ENCODE results near the gene LRPAP1.

Gene LRPAP1

DNA sequence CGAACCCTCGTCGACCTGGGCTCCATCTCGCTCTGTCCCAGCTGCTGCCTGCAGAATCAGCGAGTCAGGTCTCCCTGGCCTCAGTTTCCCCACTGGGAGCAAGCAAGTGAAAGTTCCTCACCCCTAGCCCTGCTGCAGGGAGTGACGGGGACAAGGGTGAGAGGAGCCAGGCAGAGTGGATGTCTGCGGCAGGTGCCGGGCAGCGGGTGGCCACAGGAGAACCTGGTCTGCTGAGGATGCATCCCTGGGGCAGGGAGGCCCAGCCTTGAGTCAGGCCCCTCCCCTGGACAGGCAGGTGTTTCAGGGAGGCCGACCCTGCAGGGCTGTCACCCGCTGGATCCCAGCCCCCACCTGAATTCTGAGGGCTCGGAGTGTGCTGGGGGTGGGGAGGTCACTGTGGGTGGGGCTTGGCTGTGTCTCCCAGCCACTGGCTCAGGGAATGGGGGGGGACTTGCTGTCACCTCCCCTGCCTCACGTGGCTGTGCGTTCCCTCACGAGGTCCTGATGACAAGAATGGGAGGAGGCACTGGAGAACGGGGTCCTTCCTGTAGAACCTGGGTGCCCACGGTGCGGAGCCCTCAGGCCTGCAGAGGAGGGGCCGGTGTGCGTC is 33.2 kb downstream of the LRPAP1 start:
- no peak for DNase-seq

DNA sequence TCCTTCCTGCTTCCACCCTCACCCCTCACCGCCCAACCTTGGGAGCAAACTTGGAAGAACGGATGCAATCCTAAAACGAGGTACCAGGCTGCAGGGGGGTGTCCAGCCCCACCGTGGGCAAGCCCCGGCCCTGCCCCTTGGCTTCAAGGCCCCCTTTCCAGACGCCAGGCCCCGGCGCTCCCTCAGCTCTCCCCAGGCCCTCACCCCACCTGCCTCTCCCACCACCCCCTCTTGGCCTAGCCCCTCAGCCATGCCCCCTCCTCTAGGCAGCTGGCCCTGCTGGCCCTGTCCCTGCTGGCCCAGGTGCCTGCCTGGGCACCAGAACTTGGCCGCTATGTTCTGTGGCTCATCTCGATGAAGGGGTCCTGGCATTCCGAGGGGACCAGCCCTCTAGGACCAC is 33.8 kb downstream of the LRPAP1 start:
- no peak for DNase-seq

DNA sequence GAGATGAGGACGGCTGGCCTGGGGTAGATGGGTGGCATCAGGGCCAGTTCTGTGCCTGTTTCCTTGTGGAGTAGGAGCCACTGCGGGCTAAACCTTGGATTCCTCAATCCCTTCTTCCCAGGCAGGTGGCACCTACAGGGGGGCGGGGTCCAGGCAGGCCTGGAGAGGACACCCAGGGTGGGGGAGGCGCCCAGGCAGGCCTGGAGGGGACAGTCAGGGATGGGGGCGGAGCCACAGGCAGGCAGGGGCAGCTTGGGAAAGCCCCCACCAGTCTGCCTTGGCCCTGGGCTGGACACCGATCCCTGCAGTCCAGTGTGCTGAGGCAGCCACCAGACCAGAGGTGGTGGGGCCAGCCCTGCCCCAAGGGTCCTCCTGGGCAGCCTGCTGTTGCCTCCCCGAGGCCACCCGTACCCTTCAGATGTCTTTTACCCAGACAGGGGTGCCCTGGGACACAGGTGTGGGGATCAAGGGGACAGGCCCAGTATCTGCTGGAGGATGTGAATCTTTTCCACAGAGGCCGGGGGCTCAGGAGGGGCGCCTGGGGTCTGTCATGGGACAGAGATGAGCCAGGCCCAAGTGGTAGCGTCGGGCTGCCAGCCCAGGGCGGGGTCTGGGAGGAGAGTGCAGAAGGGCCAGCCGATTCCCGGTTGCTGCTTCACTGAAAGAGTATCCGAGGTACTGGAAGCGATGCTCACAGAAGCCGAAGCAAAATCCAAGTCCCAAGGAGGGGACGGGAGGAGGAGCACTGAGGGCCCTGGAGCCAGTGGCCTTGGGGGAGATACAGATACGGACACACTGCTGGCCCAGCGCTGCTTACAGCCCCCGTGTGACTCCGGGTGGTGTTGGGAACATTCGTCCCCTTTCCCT is 34.5 kb downstream of the LRPAP1 start:
- DNase-seq = no peak

DNA sequence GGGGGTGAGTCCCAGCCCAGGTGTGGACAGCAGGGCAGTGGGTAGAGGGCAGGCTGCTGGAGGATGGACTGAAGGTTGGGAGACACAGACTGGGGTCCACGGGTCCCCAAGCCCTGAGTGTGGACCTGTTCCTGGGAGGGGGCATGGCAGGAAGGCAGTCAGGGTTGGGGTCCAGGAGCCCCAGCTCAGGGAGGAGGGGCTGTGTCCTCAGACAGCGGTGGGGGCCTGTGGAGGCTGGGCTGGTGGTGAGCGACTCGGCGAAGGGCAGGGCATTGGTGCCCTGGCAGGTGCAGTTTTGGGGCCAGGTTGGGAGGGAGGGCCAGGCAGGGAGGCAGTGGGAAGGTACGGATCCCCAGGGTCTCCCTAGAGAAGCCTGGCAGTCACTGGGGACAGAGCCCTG is 35.1 kb downstream of the LRPAP1 start:
- DNase-seq = no peak

DNA sequence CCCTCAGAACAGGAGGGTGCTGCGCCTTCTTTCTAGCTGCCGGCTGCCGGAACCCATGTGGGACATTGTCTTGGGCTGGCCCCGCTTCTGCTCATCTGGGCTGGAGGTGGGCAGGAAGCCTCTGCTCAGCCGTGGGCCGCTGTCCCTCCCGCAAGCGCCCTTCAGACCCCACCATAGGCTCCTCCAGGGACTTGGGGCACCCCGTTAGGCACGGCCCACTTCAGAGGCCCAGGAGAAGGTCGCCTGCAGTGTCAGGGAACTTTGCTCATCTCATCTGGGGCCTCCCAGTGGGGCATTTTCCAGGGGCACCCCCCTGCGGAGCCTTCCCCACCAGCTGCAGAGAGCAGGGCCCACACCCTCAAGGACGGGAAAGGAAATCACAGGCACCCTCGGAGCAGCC is 36.2 kb downstream of the LRPAP1 start:
- DNase-seq = no peak

DNA sequence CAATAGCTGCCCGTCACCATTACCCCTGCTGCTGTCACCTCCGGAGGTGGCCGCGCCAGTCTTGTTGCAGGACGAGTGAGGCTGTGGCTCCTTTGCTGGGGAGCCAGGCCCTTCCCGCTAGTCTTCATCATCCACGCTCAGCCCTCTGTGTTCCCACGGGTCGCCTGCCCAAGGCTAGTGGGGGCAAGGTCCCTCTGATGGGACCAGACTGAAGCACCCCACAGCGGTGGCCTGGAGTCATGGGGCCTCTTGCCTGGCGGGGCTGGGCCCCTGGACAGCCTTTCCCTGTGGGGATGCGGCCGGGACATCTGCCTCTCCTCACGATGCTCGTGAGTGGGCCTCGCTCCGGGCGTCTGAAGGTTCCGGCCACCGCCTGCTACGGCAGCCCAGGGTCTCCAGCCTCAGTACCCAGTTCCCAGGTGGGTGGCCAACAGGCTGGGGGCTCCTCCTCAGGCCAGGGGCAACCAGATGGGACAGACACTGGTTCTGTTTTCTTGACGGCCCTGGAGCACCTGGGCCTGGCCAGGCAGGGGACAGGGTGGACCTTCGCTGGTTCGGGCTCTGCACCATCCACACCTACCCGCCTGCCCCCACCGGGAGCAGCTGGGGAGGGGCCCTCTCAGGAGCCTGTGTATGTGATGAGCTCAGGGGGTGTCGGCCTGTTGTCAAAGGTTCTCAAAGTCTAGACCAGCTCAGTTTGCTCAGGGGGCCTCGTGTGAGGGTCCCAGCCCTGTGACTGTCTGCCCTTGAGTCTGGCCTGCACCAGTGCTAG is 36.8 kb downstream of the LRPAP1 start:
- DNase-seq = no peak

DNA sequence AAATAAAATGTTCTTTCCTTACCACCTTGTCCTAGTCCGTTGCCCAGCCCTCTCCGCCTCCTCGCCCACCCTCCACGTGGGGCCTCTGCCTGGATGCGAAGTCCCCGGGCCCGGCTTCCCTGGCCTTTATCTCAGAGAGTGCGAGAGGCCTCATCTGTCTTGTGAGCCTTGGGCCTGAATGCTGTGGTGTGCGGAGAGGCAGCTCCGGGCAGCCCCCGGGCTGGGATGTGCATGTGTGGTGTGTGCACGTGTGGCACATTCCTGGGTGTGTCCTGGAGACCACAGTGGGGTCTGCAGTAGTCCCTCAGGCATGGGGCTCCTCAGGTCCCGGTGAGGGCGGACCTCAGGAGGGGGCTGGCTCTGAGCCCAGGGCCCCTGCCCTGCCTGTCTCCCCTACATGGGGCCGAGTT is 37.8 kb downstream of the LRPAP1 start:
- no peak for DNase-seq

DNA sequence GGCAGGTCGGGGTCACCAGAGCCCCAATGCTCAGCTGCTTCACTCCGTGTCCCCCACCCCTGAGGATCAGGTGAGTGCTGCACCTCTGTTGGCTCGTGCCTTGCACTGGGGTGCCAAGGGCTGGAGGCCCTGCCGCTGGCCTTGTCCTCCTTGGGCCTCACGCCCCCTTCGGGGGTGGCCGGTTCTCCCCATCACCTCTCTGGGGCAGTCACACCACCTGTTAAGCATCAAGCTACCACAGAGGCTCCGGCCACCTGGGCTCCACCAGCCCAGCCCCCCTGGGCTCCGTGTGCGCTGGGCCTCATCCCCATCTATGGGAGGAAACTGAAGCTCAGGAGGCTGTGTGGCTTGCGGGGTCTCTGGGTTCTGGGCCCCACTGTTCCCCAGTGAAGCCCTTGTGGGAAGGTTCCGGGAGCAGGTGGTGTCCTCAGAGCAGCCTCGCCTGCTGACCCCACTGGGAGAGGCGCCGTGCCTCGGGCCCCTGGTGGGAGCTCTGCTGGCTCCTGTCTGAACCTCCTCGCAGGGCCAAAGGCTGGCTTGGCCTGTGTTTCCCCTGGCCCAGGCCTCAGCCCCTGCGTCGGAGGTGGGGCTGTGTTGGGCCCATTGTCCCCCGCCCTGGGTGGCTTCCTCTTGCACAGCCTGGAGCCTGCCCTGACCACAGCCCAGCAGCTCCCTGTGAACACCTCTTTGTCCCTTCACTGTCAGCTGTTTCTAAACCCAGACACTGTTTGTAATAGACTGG is 38.3 kb downstream of the LRPAP1 start:
- no peak for DNase-seq

DNA sequence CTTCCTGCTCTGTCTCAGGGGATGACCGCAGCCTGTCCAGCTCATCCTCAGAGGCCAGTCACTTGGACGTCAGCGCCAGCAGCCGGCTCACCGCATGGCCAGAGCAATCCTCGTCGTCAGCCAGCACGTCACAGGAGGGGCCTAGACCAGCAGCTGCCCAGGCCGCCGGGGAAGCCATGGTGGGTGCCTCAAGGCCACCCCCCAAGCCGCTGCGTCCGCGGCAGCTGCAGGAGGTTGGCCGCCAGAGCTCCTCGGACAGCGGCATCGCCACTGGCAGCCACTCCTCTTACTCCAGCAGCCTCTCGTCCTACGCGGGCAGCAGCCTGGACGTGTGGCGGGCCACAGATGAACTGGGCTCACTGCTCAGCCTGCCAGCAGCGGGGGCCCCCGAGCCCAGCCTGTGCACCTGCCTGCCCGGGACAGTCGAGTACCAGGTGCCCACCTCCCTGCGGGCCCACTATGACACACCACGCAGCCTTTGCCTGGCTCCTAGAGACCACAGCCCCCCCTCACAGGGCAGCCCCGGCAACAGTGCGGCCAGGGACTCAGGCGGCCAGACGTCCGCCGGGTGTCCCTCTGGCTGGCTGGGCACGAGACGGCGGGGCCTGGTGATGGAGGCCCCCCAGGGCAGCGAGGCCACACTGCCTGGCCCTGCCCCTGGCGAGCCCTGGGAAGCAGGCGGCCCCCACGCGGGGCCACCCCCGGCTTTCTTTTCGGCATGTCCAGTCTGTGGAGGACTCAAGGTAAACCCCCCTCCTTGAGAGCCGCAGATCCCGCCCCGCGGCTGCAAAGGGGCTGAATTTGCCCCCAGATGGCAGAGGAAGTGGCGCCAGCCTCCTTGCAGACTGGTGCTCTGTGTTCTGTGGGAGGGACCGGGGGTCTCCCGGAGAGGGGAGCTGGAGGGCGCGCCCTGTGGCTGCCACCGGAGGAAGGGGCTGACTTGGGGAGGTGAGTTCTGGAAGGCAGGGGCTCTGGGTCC is 39.2 kb downstream of the LRPAP1 start:
- no peak for DNase-seq

DNA sequence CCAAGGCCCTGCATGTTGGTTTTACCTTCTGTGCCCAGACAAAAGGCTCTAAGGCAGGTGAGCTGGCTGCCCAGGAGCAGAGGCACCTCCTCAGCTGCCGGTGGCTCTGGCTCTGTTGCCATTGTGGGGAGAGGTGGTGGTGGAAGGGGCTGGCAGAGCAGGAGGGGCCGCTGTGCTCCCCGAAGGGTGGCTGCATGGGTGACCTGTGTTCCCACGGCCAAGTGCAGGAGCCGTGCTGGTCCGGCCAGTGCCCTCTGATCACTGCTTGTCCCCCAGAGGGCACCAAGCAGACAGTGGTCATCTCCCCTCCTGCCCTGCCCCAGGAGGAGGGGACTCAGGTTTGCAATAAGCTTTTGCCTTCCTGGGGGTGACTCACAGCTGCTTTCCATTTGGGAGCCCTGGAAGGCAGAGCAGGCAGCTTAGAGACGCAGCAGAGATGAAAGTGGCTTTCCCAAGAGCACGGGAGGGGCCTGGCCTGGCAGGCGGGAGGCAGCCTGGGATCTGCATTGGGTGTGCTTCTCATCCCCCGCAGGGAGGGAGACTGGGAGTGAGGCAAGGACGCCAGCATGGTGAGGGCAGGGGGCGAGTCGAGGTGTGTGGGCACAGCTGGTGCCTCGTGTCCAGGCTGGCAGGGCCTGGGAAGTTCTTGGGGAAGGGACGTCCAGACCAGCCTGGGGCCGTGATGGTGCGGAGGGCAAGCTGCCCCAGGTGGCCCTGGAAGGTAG is 40.4 kb downstream of the LRPAP1 start:
- DNase-seq = no peak

DNA sequence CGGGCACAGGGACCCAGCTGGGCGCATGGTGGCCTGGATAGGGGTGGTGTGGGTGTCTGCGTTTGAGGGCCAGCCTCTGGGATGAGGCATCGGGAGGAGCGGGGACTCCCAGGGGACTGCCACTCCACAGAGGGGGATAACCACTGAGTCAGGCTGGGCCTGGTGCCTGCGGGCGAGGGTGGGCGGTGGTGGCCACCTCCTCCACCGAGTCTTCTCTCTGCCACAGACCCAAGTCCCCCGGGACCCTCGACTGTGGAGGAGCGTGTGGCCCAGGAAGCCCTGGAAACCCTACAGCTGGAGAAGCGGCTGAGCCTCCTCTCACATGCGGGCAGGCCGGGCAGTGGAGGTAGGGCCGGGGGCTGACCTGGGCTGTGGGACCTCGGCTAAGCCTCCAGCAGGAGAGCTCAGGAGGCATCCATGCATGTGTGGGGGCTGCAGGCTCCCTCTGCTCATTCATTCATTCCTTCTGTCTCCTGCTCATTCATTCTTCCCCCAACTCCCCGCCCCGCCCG is 42.7 kb downstream of the LRPAP1 start:
- no peak for DNase-seq

DNA sequence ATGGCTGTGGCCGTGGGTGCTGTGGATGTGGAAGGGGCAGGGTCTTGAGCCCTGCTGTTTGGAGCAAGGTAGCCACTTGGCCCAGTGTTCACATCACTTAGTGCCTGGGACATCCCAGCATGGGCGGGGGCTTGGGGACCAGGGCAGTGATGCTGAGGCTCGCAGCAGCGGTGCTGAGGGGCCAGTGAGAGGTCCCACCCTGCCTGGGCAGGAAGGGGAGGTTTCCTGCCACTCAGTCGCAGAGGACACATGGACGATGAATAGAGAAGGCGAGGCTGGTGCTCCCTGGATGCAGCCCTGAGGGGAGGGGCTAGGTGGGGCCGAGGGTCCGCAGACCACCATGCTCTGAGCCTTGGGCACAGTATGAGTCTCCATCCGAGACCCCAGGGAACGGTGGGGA is 43.4 kb downstream of the LRPAP1 start:
- DNase-seq = no peak

DNA sequence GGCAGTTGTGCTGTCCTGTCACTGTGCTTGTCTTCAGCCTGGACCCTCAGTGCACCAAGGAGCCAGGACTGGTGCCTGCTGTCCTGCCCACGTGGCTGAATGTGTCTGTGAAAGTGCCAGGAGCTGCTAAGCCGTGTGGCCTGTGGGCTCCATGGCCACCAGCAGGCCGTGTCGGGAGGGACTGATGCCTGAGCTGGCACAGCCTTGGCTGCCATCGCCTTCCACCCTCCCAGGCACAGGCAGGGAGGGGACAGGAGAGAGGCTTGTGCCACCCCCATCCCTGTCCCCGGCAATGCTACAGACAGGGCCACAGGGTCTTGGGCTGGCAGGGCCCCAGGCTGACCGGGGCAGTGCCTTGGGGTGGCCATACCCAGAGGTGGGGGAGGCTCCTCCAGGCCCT is 44.4 kb downstream of the LRPAP1 start:
- no peak for DNase-seq

DNA sequence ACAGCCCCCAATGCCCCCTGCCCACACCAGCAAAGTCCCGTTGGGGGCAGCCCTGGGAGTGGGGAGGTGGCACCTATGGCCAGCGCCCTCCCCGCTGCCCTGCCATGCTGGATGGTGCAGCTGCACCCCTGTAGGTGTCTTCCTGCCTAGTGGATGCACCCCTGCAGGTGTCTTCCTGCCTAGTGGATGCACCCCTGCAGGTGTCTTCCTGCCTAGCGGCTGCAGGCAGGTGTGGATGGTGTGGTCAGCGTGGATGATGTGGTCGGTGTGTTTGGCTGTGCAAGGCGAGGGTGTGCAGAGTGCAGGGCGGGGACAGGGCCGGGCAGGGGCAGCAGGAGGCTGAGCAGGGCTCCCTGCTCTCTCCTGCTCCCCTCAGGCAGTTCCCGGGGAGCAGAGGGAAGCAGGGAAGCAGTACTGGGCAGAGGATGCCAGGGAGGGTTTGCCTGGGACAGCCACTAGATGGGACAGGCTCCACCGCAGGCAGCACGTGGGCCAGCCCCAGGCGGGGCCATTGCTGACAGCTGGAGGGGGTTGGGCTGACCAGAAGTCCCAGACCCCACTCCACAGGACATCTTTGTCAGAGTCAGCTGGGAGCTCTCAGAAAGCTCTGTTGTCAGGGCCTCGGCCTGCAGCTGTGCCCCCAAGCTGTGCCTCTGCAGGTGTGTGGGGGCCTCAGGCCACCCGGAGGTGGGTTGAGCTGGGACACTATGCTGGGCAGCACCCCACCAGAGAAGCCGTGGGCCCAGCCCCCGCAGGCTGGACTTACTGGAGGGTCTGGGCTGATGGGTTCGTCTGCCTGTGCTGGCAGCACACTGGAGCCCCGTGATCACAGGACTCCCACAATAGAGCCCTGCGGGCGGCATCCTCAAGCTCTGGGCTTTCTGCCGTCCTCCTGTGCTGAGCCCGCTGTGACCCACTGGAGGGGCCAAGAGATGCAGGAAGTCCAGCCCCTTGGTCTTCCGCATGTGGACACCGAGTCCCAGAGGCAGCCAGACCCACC is 45.4 kb downstream of the LRPAP1 start:
- no peak for DNase-seq

DNA sequence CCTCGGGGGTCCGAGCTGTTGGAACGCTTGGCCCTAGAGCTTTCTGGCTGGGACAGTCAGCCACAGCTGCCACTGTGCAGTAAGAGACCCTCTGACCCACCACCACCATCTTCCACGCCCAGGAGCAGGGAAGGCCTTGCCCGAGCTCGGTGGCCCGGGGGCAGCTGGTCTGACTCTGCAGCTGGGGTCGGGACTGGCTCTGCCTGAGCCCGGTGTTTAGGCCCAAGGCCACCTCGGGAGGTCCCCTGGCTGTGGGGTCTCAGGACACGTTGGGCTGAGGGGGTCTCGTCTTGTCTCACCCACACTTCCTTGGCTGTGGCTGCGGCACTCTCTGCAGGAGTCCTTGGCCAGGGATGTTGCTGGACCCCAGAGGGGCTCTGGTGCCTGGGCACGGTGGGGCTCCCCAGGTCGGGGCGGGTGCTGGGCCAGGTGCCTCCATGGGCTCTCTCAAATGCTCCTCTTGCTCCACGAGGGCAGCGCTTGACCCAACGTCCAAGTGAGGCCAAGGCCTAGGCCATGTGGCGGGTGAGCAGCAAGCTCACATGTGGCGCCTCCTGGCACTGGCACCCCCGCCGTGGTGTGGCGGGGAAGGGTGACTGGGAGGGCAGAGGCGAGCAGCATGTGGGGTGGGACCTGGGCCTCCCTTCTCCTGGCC is 46.2 kb downstream of the LRPAP1 start:
- no peak for DNase-seq

DNA sequence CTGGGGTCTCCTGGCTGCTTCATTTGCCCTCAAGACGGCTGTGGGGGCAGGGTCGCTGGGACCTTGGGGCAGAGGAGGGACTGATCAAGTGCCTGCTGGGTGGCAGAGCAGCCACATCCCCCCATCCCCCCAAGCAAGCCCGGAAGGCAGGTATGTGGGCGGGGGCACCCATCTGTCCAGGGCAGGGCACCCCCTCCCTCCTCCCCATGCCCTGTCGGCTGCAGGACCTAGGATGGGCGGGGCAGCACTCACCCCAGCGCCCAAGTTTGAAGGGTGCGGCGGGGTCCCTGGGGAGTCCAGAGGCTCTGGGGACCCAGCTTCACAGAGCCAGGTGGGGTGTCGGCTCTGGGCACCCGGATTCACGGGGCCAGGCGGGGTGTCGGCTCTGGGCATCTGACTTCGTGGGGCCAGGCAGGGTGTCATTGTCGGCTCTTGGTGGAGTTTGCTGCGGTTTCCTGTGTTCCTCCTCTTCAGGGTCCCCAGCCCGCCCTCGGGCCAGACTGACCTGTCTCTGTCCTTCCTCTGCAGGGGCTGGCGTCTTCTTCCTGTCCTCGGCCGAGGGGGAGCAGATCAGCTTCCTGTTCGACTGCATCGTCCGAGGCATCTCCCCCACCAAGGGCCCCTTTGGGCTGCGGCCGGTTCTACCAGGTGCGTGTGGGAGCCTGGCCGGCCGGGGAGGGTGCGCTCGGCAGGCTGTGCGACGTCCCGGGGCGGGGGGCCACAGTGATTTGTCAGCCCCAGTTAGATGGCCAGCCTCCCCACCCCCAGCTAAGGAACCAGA is 47.0 kb downstream of the LRPAP1 start:
- DNase-seq = no peak

DNA sequence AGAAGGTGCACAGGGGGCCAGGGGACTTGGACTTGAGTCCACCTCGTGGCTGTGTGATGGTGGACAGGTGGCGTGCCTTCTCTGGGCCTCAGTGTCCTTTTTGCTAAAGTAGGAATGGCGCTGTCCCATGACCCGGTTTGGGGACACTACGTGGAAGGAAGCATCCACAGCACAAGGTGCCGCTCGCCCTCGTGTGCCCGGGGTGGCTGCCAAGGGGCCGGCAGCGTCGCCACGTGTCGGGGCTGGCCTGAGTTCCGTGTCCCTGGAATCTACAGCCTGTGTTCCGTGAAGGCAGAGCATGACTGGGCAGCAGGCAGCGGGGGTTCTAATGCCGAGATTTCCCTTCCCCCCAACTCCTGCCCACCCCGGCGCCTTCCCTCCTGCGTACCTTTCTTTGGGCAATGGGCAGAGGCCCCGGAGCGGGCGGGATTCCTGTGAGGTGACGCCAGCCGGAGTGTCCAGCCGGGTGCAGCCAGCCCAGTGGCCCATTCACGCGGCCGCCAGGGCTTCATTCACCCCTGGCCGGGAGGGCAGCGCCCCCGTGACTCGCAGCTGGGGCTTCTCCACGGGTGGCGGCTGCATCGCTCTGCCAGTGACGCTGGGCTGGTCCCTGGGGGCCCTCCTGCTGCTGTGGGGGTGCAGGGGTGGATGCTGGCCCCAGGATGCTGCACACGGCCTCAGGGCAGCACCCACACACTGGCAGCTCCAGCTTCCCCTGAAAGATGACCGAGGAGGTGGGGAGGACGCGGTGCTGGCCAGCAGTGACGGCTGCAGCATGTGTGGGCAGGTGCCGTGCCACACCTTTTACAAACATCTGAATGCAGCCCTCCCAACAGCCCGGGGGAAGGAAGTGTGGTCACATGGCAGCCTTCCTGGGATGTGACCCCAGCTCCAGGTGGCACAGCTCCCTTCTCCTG is 47.9 kb downstream of the LRPAP1 start:
- DNase-seq = no peak

Measured in GDM1 (cell line).